SK-N-SH (cell line): Measurements from ENCODE around the gene TARDBP. TPM values are rescaled to one million over a fixed set of nuclear protein-coding genes. Genes with fewer than 3 reads are reported as not detected.
A peak's percentile ranks its signal among the peaks of the same experiment; 100 is the strongest.

Source experiments
- CTCF ChIA-PET: fragments of 300-600, 350-600 bp; formaldehyde crosslinking; extraction: SDS; loops from one replicate; lab custom pipeline; 2021; lab: Yijun Ruan, JAX
- POLR2A ChIA-PET: fragments of 350-600 bp; sonication (Branson Sonifier 250); formaldehyde crosslinking; extraction: SDS; loops from one replicate; lab custom pipeline; 2020; ENCODE audit warnings: antibody characterized with exemption, inconsistent platforms; lab: Yijun Ruan, JAX
- DNase-seq: peaks from one replicate; pipeline ENCODE4 v3.0.0; 2012
- H2AFZ ChIP-seq: fragments of 200-600 bp; sonication (generic); 2 replicates; pipeline ENCODE4 v1.8.1; 2016; ENCODE audit warnings: antibody characterized with exemption, mild to moderate bottlenecking, low read depth
- H3F3A ChIP-seq: fragments of 200-600 bp; sonication (generic); replicated peaks from 2 replicates; pipeline ENCODE3; 2016; ENCODE audit warnings: antibody characterized with exemption, mild to moderate bottlenecking; ENCODE audit not compliant: insufficient read depth
- H3K27ac ChIP-seq, 2 experiments: fragments of 200-500 bp in 1 of 2; fragments of 200-600 bp in 1 of 2; sonication (Bioruptor generic) in 1 of 2; sonication (generic), shearing (Covaris generic) in 1 of 2; 2 replicates each; pipeline versions ENCODE4 v1.5.1 to v1.6.1; 2014 to 2016; ENCODE audit warnings: low read depth in 2 of 2, inconsistent platforms in 1 of 2, low read length in 1 of 2, mild to moderate bottlenecking in 1 of 2, mixed read lengths in 1 of 2
- H3K27me3 ChIP-seq: fragments of 200-600 bp; sonication (generic), shearing (Covaris generic); 2 replicates; pipeline ENCODE4 v1.6.1; 2016; ENCODE audit warnings: mixed run types; ENCODE audit not compliant: insufficient read depth
- H3K36me3 ChIP-seq, 2 experiments: fragments of 200-500 bp in 1 of 2; fragments of 200-600 bp in 1 of 2; sonication (Bioruptor generic) in 1 of 2; sonication (generic) in 1 of 2; replicated peaks in 1 of 2; 2 replicates each; pipeline versions ENCODE3 to v1.5.1; 2014 to 2016; ENCODE audit warnings: low read length in 1 of 2, mild to moderate bottlenecking in 1 of 2; ENCODE audit not compliant: insufficient read depth in 2 of 2, control insufficient read depth in 1 of 2
- H3K4me1 ChIP-seq, 2 experiments: fragments of 200-500 bp in 1 of 2; fragments of 200-600 bp in 1 of 2; sonication (Bioruptor generic) in 1 of 2; sonication (generic), shearing (Covaris generic) in 1 of 2; 2 replicates each; pipeline versions ENCODE4 v1.5.1 to v1.6.1; 2014 to 2016; ENCODE audit warnings: low read depth in 1 of 2, low read length in 1 of 2, mixed run types in 1 of 2; ENCODE audit not compliant: insufficient read depth in 2 of 2, control insufficient read depth in 1 of 2
- H3K4me2 ChIP-seq: fragments of 200-600 bp; sonication (generic), shearing (Covaris generic); 2 replicates; pipeline ENCODE4 v1.6.1; 2017; ENCODE audit warnings: mixed run types
- H3K4me3 ChIP-seq, 2 experiments: fragments of 200-500 bp in 1 of 2; fragments of 200-600 bp in 1 of 2; sonication (Bioruptor generic) in 1 of 2; sonication (generic), shearing (Covaris generic) in 1 of 2; 2 replicates each; pipeline versions ENCODE4 v1.5.1 to v1.8.1; 2014 to 2016; ENCODE audit warnings: low read depth in 2 of 2, inconsistent platforms in 1 of 2, low read length in 1 of 2, mild to moderate bottlenecking in 1 of 2, mixed read lengths in 1 of 2, moderate library complexity in 1 of 2
- H3K79me2 ChIP-seq: fragments of 200-600 bp; sonication (generic); 2 replicates; pipeline ENCODE4 v1.8.1; 2017; ENCODE audit warnings: mild to moderate bottlenecking; ENCODE audit not compliant: insufficient read depth
- H3K9ac ChIP-seq: fragments of 200-600 bp; sonication (generic); 2 replicates; pipeline ENCODE4 v1.6.1; 2017; ENCODE audit warnings: mixed run types
- H3K9me2 ChIP-seq: fragments of 200-600 bp; sonication (generic); 2 replicates; pipeline ENCODE4 v1.6.1; 2017; ENCODE audit warnings: mixed run types
- H3K9me3 ChIP-seq: fragments of 200-600 bp; sonication (generic); 2 replicates; pipeline ENCODE4 v1.6.1; 2017; ENCODE audit warnings: mixed run types, mild to moderate bottlenecking, moderate library complexity
- H4K20me1 ChIP-seq: fragments of 200-600 bp; sonication (generic); 2 replicates; pipeline ENCODE4 v1.6.1; 2017; ENCODE audit warnings: mild to moderate bottlenecking, mixed run types; ENCODE audit not compliant: insufficient read depth
- CTCF ChIP-seq: fragments of 200-600 bp; sonication (generic); IDR thresholded peaks from 2 replicates; pipeline ENCODE4 v1.6.1; 2017; ENCODE audit warnings: antibody characterized with exemption, mild to moderate bottlenecking, moderate library complexity
- EP300 ChIP-seq, 2 experiments: IDR thresholded peaks; 2 replicates each; pipeline versions ENCODE4 v1.4.0 to v1.6.1; 2012; ENCODE audit warnings: borderline replicate concordance in 1 of 2, low read depth in 1 of 2, low read length in 1 of 2
- JUND ChIP-seq: IDR thresholded peaks from 2 replicates; pipeline ENCODE4 v1.4.0; 2012
- REST ChIP-seq: IDR thresholded peaks from 2 replicates; pipeline ENCODE4 v1.6.1; 2012; ENCODE audit warnings: mild to moderate bottlenecking, low read depth, low read length, moderate library complexity
- WGBS: methylation state at CpG from one replicate; pipeline ENCODE4 v1.1.6; 2017; ENCODE audit warnings: low lambda C conversion rate; 5-methylcytosine and 5-hydroxymethylcytosine counted together
- polyA plus RNA-seq, 3 experiments: library from polyadenylated mRNA; depleted of rRNA; stranded (reverse); fragments of >200 nt; gene quantifications; 2 replicates each; pipeline ENCODE4 v1.2.3, GENCODE V29; 2012

TARDBP gene
- polyA plus RNA-seq, 1 of the 3 experiments (the other 2 are of a cell fraction), result 207 TPM

GRCh38 chr1:11053758-11054137 lies 41.3 kb downstream of the TARDBP start:
- Histone ChIP-seq H3K9me3 (no peaks in the 10 kb centered on the region), H3K79me2 (peaks cover 11% of the 10 kb centered on the region), H2AFZ (no peak overlapping the region), H4K20me1 (peaks cover 4% of the 10 kb centered on the region; the same call in 1 of the 2 replicates), H3K4me2 (no peak overlapping the region), H3K36me3 (peaks cover 0 to 17% of the 10 kb centered on the region in 2 experiments), H3F3A (no peaks in the 10 kb centered on the region), H3K9ac (no peak overlapping the region), H3K4me1 (peaks cover 0 to 21% of the 10 kb centered on the region in 2 experiments; a peak in 1 of 4 replicates), H3K9me2 (no peaks in the 10 kb centered on the region), H3K27ac (peak overlapping the region in 1 of 2 experiments; percentile 76; a peak in 2 of 4 replicates), H3K4me3 (no peak overlapping the region), H3K27me3 (no peaks in the 10 kb centered on the region)
- CTCF ChIA-PET, result interaction anchor here (0.7 to 10.0 kb wide), 4 partner anchors 16 to 899 kb away, joined by 3 to 118 read pairs (median 4); no protein-coding TSS in a partner anchor
- DNase-seq, result no peak
- POLR2A ChIA-PET, result no interaction called here
- TF ChIP-seq REST (peak; percentile 94), JUND (no peak), EP300 (IDR thresholded peaks at IDR 0.05; ENCODE audit: borderline replicate concordance in 1 of 2, low read depth in 1 of 2, low read length in 1 of 2) (no peak)
- WGBS, result 94% methylated on average over 5 of the region's 10 CpGs

- TF ChIP-seq REST (no peak), CTCF (no peak)
- TF ChIP-seq, all 33 proteins: peak for 0
- peak overlapping the region in 1 of 2 experiments; percentile 6; a peak in 1 of 4 replicates for H3K27ac ChIP-seq
- WGBS, result 75% methylated on average over 2 of the region's 7 CpGs
- H3K9me2 ChIP-seq, result no peaks in the 10 kb centered on the region
- H3K9ac ChIP-seq, result no peak overlapping the region
- H4K20me1 ChIP-seq, result peaks cover 4% of the 10 kb centered on the region; the same call in 1 of the 2 replicates
- H3K9me3 ChIP-seq, result no peaks in the 10 kb centered on the region
- no peaks in the 10 kb centered on the region for H3K27me3 ChIP-seq
- peaks cover 0 to 25% of the 10 kb centered on the region in 2 experiments; a peak in 1 of 4 replicates for H3K4me1 ChIP-seq
- no peak overlapping the region for H3K4me3 ChIP-seq
- H3F3A ChIP-seq, result no peaks in the 10 kb centered on the region
- peaks cover 0 to 17% of the 10 kb centered on the region in 2 experiments for H3K36me3 ChIP-seq
- ChIA-PET POLR2A (no interaction called here), CTCF (interaction anchor here (1.4 to 10.0 kb wide), 2 partner anchors 16 to 591 kb away, joined by 4 to 118 read pairs; no protein-coding TSS in a partner anchor)
- no peak overlapping the region for H2AFZ ChIP-seq
- no peak overlapping the region for H3K4me2 ChIP-seq
- no peak for DNase-seq
- H3K79me2 ChIP-seq, result peaks cover 15% of the 10 kb centered on the region
These were observed 41.7 kb downstream of the TARDBP start for GRCh38 chr1:11054181-11054580.
